Measurements from ENCODE around the gene MYO3B. TPM values are rescaled to one million over a fixed set of nuclear protein-coding genes. Genes with fewer than 3 reads are reported as not detected.

Gene MYO3B
- polyA plus RNA-seq, 2 of the 4 experiments (the other 2 are of a cell fraction) = 0.01 TPM; not detected in 1

GRCh38 chr2:170221317-170222288 lies 43.7 kb downstream of the MYO3B start:
- peak overlapping the region; percentile 39 to 64; a peak in 5 of 6 replicates for H3K27ac ChIP-seq
- DNase-seq (ENCODE audit: low read depth in 1 of 2, low spot score in 1 of 2) = peak in 1 of 2 experiments; percentile 9
- FAIRE-seq = no peak
- POLR2A ChIA-PET = no interaction called here
- CTCF ChIA-PET = interaction anchor here (0.9 kb wide), 1 partner anchor 12 kb away, joined by 3 read pairs; no protein-coding TSS in a partner anchor
- no peak overlapping the region for H3K4me2 ChIP-seq
- H3K9me3 ChIP-seq = no peaks in the 10 kb centered on the region
- WGBS (ENCODE audit: missing lambda C conversion rate) = 54% methylated on average over 6 of the region's 6 CpGs
- ATAC-seq = no peak
- H3K4me1 ChIP-seq = peaks cover 7% of the 10 kb centered on the region; the same call in 2 of the 3 replicates
- TF ChIP-seq KDM1A (IDR thresholded peaks at IDR 0.05; ENCODE audit: low read depth) (no peak), TP53 (CRISPR knock-in tag; IDR thresholded peaks at IDR 0.05) (0 out of 2 replicates have a peak, but pooled peaks have one; percentile 40)
- no peak overlapping the region for H3K4me3 ChIP-seq

DNA sequence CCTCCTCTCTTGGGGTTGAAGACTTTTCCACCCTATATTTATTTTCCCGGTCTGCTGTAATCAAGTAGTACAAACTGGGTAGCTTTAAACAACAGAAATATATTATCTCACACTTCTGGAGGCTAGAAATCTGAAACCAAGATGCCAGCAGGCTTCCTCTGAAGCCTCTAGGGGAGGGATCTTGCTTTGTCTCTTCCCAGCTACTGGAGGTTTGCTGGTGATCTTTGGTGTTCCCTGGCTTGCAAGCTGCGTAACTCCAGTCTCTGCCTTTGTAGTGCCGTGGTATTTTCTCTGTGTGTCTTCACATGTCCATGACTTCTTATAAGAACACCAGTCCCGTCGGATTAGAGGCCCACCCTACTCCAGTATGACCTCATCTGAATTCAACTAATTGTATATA lies 44.4 kb downstream of the MYO3B start:
- POLR2A ChIA-PET = no interaction called here
- FAIRE-seq = no peak
- H3K4me3 ChIP-seq = no peak overlapping the region
- peaks cover 7% of the 10 kb centered on the region; the same call in 2 of the 3 replicates for H3K4me1 ChIP-seq
- TF ChIP-seq RCOR1 (IDR thresholded peaks at IDR 0.05; ENCODE audit: low read depth, low read length) (no peak), ATOH8 (CRISPR knock-in tag; IDR thresholded peaks at IDR 0.05; ENCODE audit: low read depth) (no peak)
- H3K4me2 ChIP-seq = no peak overlapping the region
- CTCF ChIA-PET = interaction anchor here (0.8 to 1.1 kb wide), 3 partner anchors 11 to 115 kb away, joined by 3 to 4 read pairs (median 3); no protein-coding TSS in a partner anchor
- DNase-seq (ENCODE audit: low read depth in 1 of 2, low spot score in 1 of 2) = no peak
- WGBS (ENCODE audit: missing lambda C conversion rate) = 91% methylated on average over 5 of the region's 5 CpGs
- H3K9me3 ChIP-seq = no peaks in the 10 kb centered on the region
- H3K27ac ChIP-seq = peak overlapping the region; percentile 38 to 64; a peak in 5 of 6 replicates
- no peak for ATAC-seq

GRCh38 chr2:170222842-170223241 lies 44.9 kb downstream of the MYO3B start:
- FAIRE-seq (no peak), DNase-seq (ENCODE audit: low read depth in 1 of 2, low spot score in 1 of 2) (no peak), ATAC-seq (no peak)
- Histone ChIP-seq H3K27ac (no peak overlapping the region), H3K4me1 (peaks cover 7% of the 10 kb centered on the region; the same call in 2 of the 3 replicates), H3K4me3 (no peak overlapping the region), H3K9me3 (no peaks in the 10 kb centered on the region), H3K4me2 (no peak overlapping the region)
- CTCF ChIA-PET = interaction anchor here (0.8 to 1.1 kb wide), 3 partner anchors 10 to 115 kb away, joined by 3 to 4 read pairs (median 3); no protein-coding TSS in a partner anchor
- 58% methylated on average over 2 of the region's 2 CpGs for WGBS (ENCODE audit: missing lambda C conversion rate)
- POLR2A ChIA-PET = no interaction called here
- TF ChIP-seq NPAS2 (CRISPR knock-in tag; IDR thresholded peaks at IDR 0.05; ENCODE audit: borderline replicate concordance) = no peak
- TF ChIP-seq HOXA7 (CRISPR knock-in tag; IDR thresholded peaks at IDR 0.05) = no peak
- no peak for TF ChIP-seq JUN (IDR thresholded peaks at IDR 0.05)
- no peak for TF ChIP-seq ZSCAN20 (CRISPR knock-in tag; IDR thresholded peaks at IDR 0.05)
- TF ChIP-seq SREBF2 (IDR thresholded peaks at IDR 0.05) = no peak
- no peak for TF ChIP-seq MYC (IDR thresholded peaks at IDR 0.05; ENCODE audit: borderline replicate concordance, low read length)
- no peak for TF ChIP-seq ZNF302 (CRISPR knock-in tag; IDR thresholded peaks at IDR 0.05)
- TF ChIP-seq RAD21 (conservative IDR thresholded peaks at IDR 0.05 in 1 of 2, IDR thresholded peaks at IDR 0.05 in 1 of 2) = no peak
- no peak for TF ChIP-seq KDM5A (IDR thresholded peaks at IDR 0.05)
- no peak for TF ChIP-seq CEBPB (IDR thresholded peaks at IDR 0.05)
- no peak for TF ChIP-seq POLR2A (IDR thresholded peaks at IDR 0.05; ENCODE audit: low read length)
- TF ChIP-seq KDM1A (IDR thresholded peaks at IDR 0.05; ENCODE audit: low read depth) = no peak

DNA sequence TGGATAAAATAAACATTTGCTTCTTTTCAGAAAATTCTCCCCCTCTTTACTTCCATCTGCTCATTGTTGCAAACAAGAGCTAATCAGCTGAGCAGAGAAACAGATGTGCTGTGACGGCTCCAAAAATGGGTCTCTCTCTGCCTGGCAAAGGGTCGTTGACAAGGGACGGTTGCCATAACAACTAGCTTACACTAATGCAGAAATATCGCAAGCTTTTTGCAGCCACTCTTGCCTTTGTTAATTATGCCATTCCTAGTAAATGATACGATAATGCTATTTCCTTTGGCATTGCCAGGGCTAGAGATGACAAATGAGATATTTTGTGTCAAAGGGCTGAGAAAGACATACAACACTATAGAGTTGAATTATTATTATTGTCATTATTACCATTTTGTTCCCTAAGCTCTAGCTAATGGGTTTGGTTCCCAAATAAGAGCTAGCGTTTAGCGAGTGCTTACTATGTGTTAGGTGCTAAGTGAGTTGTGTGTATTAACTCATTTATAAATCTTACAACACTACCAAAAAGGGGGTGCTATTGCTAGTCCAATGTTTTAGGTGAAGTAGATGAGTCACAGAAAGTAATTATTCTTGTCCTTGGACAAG lies 46.8 kb downstream of the MYO3B start:
- 79% methylated on average over 7 of the region's 7 CpGs for WGBS (ENCODE audit: missing lambda C conversion rate)

More for the DNA sequence above, 46.8 kb downstream of the MYO3B start:
- TF ChIP-seq HES2 (IDR thresholded peaks at IDR 0.05) (no peak), ZC3H11A (IDR thresholded peaks at IDR 0.05) (no peak)
- TF ChIP-seq, protein P1, sequence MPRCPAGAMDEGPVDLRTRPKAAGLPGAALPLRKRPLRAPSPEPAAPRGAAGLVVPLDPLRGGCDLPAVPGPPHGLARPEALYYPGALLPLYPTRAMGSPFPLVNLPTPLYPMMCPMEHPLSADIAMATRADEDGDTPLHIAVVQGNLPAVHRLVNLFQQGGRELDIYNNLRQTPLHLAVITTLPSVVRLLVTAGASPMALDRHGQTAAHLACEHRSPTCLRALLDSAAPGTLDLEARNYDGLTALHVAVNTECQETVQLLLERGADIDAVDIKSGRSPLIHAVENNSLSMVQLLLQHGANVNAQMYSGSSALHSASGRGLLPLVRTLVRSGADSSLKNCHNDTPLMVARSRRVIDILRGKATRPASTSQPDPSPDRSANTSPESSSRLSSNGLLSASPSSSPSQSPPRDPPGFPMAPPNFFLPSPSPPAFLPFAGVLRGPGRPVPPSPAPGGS (IDR thresholded peaks at IDR 0.05) = no peak
- Histone ChIP-seq H3K27ac (no peak overlapping the region), H3K4me3 (no peak overlapping the region), H3K4me1 (peaks cover 7% of the 10 kb centered on the region; the same call in 2 of the 3 replicates), H3K4me2 (no peak overlapping the region), H3K9me3 (no peaks in the 10 kb centered on the region)
- ChIA-PET POLR2A (no interaction called here), CTCF (interaction anchor here (1.4 kb wide), 1 partner anchor 11 kb away, joined by 8 read pairs; no protein-coding TSS in a partner anchor)
- FAIRE-seq (no peak), ATAC-seq (no peak), DNase-seq (ENCODE audit: low read depth in 1 of 2, low spot score in 1 of 2) (no peak)
